ENCODE measurements around the gene CSH2. TPM values are rescaled to one million over a fixed set of nuclear protein-coding genes. Genes with fewer than 3 reads are reported as not detected.

Gene CSH2
- total and polyA plus RNA-seq, 2 of the 13 experiments (the other 11 are each of a cell fraction or from before 2014, with no cell fraction given), result not detected

GRCh38 chr17:63826468-63827001, 46.9 kb downstream of the CSH2 start (continued):
- TF ChIP-seq GRHL1 (CRISPR knock-in tag; conservative IDR thresholded peaks at IDR 0.05), result no peak
- TF ChIP-seq, protein P1, sequence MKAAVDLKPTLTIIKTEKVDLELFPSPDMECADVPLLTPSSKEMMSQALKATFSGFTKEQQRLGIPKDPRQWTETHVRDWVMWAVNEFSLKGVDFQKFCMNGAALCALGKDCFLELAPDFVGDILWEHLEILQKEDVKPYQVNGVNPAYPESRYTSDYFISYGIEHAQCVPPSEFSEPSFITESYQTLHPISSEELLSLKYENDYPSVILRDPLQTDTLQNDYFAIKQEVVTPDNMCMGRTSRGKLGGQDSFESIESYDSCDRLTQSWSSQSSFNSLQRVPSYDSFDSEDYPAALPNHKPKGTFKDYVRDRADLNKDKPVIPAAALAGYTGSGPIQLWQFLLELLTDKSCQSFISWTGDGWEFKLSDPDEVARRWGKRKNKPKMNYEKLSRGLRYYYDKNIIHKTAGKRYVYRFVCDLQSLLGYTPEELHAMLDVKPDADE (CRISPR knock-in tag; IDR thresholded peaks at IDR 0.05), result 0 out of 2 replicates have a peak, but pooled peaks have one; percentile 26
- 0 out of 2 replicates have a peak, but pooled peaks have one; percentile 21 for TF ChIP-seq PCBP1 (IDR thresholded peaks at IDR 0.05; ENCODE audit: borderline replicate concordance, low read depth, low read length)
- TF ChIP-seq ZBTB26 (CRISPR knock-in tag; IDR thresholded peaks at IDR 0.05; ENCODE audit: borderline replicate concordance), result no peak
- TF ChIP-seq POGK (CRISPR knock-in tag; conservative IDR thresholded peaks at IDR 0.05), result no peak
- TF ChIP-seq HHEX (CRISPR knock-in tag; IDR thresholded peaks at IDR 0.05), result no peak
- 0 out of 2 replicates have a peak, but pooled peaks have one; percentile 4 for TF ChIP-seq ZNF510 (CRISPR knock-in tag; IDR thresholded peaks at IDR 0.05; ENCODE audit: low read depth)
- TF ChIP-seq KLF16 (CRISPR knock-in tag; IDR thresholded peaks at IDR 0.05), result 0 out of 4 replicates have a peak, but pooled peaks of 1 of the 2 experiments have one; percentile 71
- TF ChIP-seq ZFY (CRISPR knock-in tag; IDR thresholded peaks at IDR 0.05), result no peak
